GM12864 (cell line): Measurements from ENCODE around the gene KDM1B.

Experiments used
- DNase-seq: peaks from one replicate; pipeline ENCODE4 v3.0.0-alpha.2; 2011; ENCODE audit warnings: low read depth
- H3K4me3 ChIP-seq: 2 replicates; pipeline ENCODE4 v1.5.1; 2011; ENCODE audit warnings: mild to moderate bottlenecking, low read depth, low read length, control low read depth
- CTCF ChIP-seq: IDR thresholded peaks from 2 replicates; pipeline ENCODE4 v1.5.1; 2011; ENCODE audit warnings: low read depth, mild to moderate bottlenecking, moderate library complexity, low read length, control low read depth, inconsistent platforms; ENCODE audit errors: missing control alignments

The KDM1B gene

GRCh38 chr6:18253635-18254034 lies 98.4 kb downstream of the KDM1B start:
- no peak overlapping the region for H3K4me3 ChIP-seq
- no peak for DNase-seq
- TF ChIP-seq CTCF: no peak

GRCh38 chr6:18254793-18255192 lies 99.6 kb downstream of the KDM1B start:
- no peak for DNase-seq
- TF ChIP-seq CTCF: no peak
- no peak overlapping the region for H3K4me3 ChIP-seq

GRCh38 chr6:18259675-18260447 lies 104.6 kb downstream of the KDM1B start:
- H3K4me3 ChIP-seq: no peak overlapping the region
- TF ChIP-seq CTCF: no peak
- DNase-seq: no peak

GRCh38 chr6:18260448-18261106 lies 105.4 kb downstream of the KDM1B start:
- DNase-seq: peak; percentile 62
- H3K4me3 ChIP-seq: peak overlapping the region; percentile 44
- peak; percentile 11 for TF ChIP-seq CTCF

GRCh38 chr6:18261877-18262276 lies 106.7 kb downstream of the KDM1B start:
- peak overlapping the region; percentile 44 for H3K4me3 ChIP-seq
- TF ChIP-seq CTCF: no peak
- DNase-seq: no peak

GRCh38 chr6:18262702-18263417 lies 107.6 kb downstream of the KDM1B start:
- no peak for TF ChIP-seq CTCF
- H3K4me3 ChIP-seq: peak overlapping the region; percentile 83
- DNase-seq: peak; percentile 89
